HEK293T (cell line): ENCODE results near the gene RBP3.

Experiments used
- TARDBP ChIP-seq: fragments of 450-650 bp; IDR thresholded peaks from 2 replicates; pipeline ENCODE4 v1.6.1; 2016
- ZNF384 ChIP-seq: fragments of 450-650 bp; IDR thresholded peaks from 2 replicates; pipeline ENCODE4 v1.6.1; 2016

- TF ChIP-seq TARDBP (no peak), ZNF384 (no peak)
Observed at GRCh38 chr10:47366181-47366631, 18.0 kb downstream of the RBP3 start.
